C4-2B (cell line): ENCODE measurements around the gene SLC16A3.
"Not testable (repeated sequence)": the region's sequence is repeated elsewhere in the genome, so short reads cannot be mapped to it uniquely, and the experiment has no call there.

Source experiments
- CTCF ChIP-seq: fragments of 450-650 bp; conservative IDR thresholded peaks from 2 replicates; pipeline ENCODE4 v1.5.1; 2017; ENCODE audit warnings: mild to moderate bottlenecking
- ZFX ChIP-seq: fragments of 450-650 bp; IDR thresholded peaks from 2 replicates; pipeline ENCODE4 v1.6.1; 2017

GRCh38 chr17:82210655-82211054 lies 18.2 kb upstream of the SLC16A3 start:
- TF ChIP-seq CTCF, ZFX: not testable (repeated sequence)
